Measurements from ENCODE around the gene ENOX1.

DNA sequence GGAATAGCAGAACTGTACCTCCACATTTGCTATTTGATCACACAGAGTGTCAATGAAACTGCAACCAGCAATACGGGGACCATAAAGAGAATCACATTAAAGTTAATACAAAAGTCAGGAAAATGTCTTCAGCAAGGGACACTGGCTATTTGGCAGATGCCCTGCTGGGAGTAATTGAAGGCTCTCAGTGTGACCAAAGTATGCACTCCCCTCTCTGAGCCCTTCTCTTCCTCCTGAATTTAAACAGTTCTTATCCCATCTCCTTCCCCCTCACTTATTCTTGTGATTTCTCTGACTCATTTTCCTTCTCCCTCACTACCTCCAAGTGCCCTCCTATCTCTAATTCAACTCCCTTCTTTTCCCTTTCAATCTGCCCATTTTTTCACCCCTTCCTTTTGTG lies 117.7 kb downstream of the ENOX1 start:
- TF ChIP-seq EP300 (IDR thresholded peaks at IDR 0.05), result no peak
- TF ChIP-seq, protein P1, sequence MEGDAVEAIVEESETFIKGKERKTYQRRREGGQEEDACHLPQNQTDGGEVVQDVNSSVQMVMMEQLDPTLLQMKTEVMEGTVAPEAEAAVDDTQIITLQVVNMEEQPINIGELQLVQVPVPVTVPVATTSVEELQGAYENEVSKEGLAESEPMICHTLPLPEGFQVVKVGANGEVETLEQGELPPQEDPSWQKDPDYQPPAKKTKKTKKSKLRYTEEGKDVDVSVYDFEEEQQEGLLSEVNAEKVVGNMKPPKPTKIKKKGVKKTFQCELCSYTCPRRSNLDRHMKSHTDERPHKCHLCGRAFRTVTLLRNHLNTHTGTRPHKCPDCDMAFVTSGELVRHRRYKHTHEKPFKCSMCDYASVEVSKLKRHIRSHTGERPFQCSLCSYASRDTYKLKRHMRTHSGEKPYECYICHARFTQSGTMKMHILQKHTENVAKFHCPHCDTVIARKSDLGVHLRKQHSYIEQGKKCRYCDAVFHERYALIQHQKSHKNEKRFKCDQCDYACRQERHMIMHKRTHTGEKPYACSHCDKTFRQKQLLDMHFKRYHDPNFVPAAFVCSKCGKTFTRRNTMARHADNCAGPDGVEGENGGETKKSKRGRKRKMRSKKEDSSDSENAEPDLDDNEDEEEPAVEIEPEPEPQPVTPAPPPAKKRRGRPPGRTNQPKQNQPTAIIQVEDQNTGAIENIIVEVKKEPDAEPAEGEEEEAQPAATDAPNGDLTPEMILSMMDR (IDR thresholded peaks at IDR 0.05), result no peak
